Measurements from ENCODE around the gene PDZRN3.

The PDZRN3 gene

DNA sequence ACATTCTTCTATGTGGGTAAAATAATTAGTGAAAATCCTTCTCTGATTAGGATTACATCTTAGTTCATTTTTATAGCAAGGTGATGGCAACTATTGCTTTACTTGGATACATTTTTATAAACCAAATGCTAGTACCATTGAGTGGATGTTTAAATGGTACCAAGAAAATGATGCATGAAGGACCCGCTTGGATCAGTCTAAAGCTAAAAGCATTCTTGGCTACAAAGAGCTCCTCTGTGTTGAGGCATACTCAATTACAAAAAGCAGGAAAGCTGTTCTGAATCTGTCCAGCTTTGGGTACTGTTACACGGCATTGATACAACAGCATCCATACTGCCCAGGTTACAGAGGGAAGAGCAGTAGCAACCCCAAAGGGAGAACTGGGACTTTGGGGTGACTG, 217.2 kb downstream of the PDZRN3 start:
- H3K4me1 ChIP-seq (ENCODE audit: control insufficient read depth, insufficient read depth, low read length): peaks cover 10% of the 10 kb centered on the region
- H3K27me3 ChIP-seq (ENCODE audit: control insufficient read depth, insufficient read depth, low read length): peaks cover 3% of the 10 kb centered on the region
- H3K9ac ChIP-seq (ENCODE audit: low read depth, low read length): no peak overlapping the region
- no peak overlapping the region for H3K4me3 ChIP-seq (ENCODE audit: low read length)
- H3K4me2 ChIP-seq (ENCODE audit: low read length): no peak overlapping the region
- no peaks in the 10 kb centered on the region for H3K9me3 ChIP-seq (replicated peaks; ENCODE audit: low read length)
- H3K36me3 ChIP-seq (ENCODE audit: insufficient read depth, low read length): no peaks in the 10 kb centered on the region

GRCh38 chr3:73405853-73406252, 218.9 kb downstream of the PDZRN3 start:
- Histone ChIP-seq H3K4me1 (ENCODE audit: control insufficient read depth, insufficient read depth, low read length) (peaks cover 10% of the 10 kb centered on the region), H3K27me3 (ENCODE audit: control insufficient read depth, insufficient read depth, low read length) (peaks cover 3% of the 10 kb centered on the region), H3K9me3 (replicated peaks; ENCODE audit: low read length) (no peaks in the 10 kb centered on the region), H3K36me3 (ENCODE audit: insufficient read depth, low read length) (no peaks in the 10 kb centered on the region), H3K9ac (ENCODE audit: low read depth, low read length) (no peak overlapping the region), H3K4me2 (ENCODE audit: low read length) (no peak overlapping the region), H3K4me3 (ENCODE audit: low read length) (no peak overlapping the region)

- Histone ChIP-seq H3K9me3 (replicated peaks; ENCODE audit: low read length) (no peaks in the 10 kb centered on the region), H3K27me3 (ENCODE audit: control insufficient read depth, insufficient read depth, low read length) (peaks cover 3% of the 10 kb centered on the region), H3K36me3 (ENCODE audit: insufficient read depth, low read length) (no peaks in the 10 kb centered on the region), H3K4me1 (ENCODE audit: control insufficient read depth, insufficient read depth, low read length) (peaks cover 10% of the 10 kb centered on the region), H3K4me3 (ENCODE audit: low read length) (no peak overlapping the region), H3K9ac (ENCODE audit: low read depth, low read length) (no peak overlapping the region), H3K4me2 (ENCODE audit: low read length) (no peak overlapping the region)
Observed at GRCh38 chr3:73405000-73405399, 219.7 kb downstream of the PDZRN3 start.

DNA sequence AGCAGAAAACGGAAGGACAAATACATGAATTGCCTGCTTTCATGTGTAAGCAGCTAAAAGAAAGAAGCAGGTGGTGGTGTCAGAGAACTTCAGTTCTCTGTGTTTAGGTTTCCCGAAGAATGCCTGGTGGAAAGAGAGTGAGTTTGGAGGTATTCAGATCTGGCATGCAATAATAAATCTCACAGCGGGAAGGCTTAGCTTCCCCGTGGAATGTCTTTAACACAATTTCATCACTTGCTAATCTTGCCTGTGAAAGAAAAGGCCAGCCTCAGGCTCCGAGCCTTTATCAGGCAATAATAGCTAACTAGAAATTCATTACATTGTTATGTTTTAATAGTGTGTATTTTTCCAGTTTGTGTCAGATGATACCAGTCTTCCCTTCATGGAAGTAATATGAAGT, 220.3 kb downstream of the PDZRN3 start:
- Histone ChIP-seq H3K4me3 (ENCODE audit: low read length) (no peak overlapping the region), H3K9me3 (replicated peaks; ENCODE audit: low read length) (no peaks in the 10 kb centered on the region), H3K36me3 (ENCODE audit: insufficient read depth, low read length) (no peaks in the 10 kb centered on the region), H3K4me2 (ENCODE audit: low read length) (no peak overlapping the region), H3K27me3 (ENCODE audit: control insufficient read depth, insufficient read depth, low read length) (peaks cover 3% of the 10 kb centered on the region), H3K9ac (ENCODE audit: low read depth, low read length) (no peak overlapping the region), H3K4me1 (ENCODE audit: control insufficient read depth, insufficient read depth, low read length) (peaks cover 6% of the 10 kb centered on the region)

DNA sequence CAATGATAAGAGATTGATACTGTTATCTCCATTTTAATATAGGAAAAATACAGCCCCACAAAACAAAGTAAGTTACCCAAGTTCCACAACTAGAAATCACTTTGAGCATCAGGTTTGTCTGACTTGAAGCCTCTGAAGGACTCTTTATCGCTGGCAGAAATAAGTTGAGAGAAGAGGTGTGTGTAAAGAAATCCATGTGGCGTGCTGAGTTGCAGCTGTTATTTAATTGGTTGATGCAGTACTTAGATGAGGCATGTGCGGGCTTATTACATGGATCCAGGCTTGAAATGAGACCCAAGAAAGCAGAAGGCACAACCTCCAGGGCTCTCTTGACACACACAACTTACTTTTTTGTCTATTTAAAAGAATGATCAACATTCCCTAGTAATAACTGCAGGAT, 221.3 kb downstream of the PDZRN3 start:
- Histone ChIP-seq H3K9ac (ENCODE audit: low read depth, low read length) (no peak overlapping the region), H3K4me1 (ENCODE audit: control insufficient read depth, insufficient read depth, low read length) (no peaks in the 10 kb centered on the region), H3K36me3 (ENCODE audit: insufficient read depth, low read length) (no peaks in the 10 kb centered on the region), H3K27me3 (ENCODE audit: control insufficient read depth, insufficient read depth, low read length) (peaks cover 3% of the 10 kb centered on the region), H3K4me2 (ENCODE audit: low read length) (no peak overlapping the region), H3K9me3 (replicated peaks; ENCODE audit: low read length) (no peaks in the 10 kb centered on the region), H3K4me3 (ENCODE audit: low read length) (no peak overlapping the region)

DNA sequence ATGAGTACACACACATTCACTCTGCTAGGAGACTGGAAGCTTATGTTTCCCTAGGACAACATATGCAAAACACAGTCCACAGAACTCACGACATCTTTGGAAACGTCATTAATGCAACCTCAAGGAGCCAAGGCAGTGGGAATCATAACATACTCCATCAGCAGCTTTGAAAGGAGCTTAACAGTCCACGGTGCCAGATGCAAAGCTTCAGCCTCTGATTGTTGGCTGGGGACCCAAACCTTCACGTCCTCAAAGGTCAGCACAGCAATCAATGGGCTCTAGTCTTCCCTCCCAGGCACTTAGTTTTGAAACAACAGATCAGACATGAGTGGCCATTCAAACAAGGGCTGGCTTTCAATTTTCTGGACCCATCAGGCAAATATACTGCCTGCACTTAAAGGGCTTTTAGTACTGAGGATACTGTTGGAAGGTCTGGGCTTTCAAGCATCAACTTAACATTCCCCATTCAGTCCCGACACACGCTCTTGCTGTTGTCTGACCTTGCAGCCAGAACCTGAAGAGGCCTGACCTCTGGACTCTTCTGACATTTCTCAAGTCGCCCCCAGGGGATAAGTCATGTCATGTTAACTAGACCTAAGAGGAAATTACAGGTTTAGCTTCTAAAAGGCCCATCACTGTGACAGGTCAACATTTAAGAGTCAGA, 223.0 kb downstream of the PDZRN3 start:
- H3K36me3 ChIP-seq (ENCODE audit: insufficient read depth, low read length): no peaks in the 10 kb centered on the region
- H3K4me3 ChIP-seq (ENCODE audit: low read length): no peak overlapping the region
- no peak overlapping the region for H3K4me2 ChIP-seq (ENCODE audit: low read length)
- peaks cover 3% of the 10 kb centered on the region for H3K27me3 ChIP-seq (ENCODE audit: control insufficient read depth, insufficient read depth, low read length)
- H3K9me3 ChIP-seq (replicated peaks; ENCODE audit: low read length): no peaks in the 10 kb centered on the region
- H3K4me1 ChIP-seq (ENCODE audit: control insufficient read depth, insufficient read depth, low read length): no peaks in the 10 kb centered on the region
- no peak overlapping the region for H3K9ac ChIP-seq (ENCODE audit: low read depth, low read length)

- Histone ChIP-seq H3K9ac (ENCODE audit: low read depth, low read length) (no peak overlapping the region), H3K4me1 (ENCODE audit: control insufficient read depth, insufficient read depth, low read length) (no peaks in the 10 kb centered on the region), H3K4me2 (ENCODE audit: low read length) (no peak overlapping the region), H3K27me3 (ENCODE audit: control insufficient read depth, insufficient read depth, low read length) (peaks cover 3% of the 10 kb centered on the region), H3K36me3 (ENCODE audit: insufficient read depth, low read length) (no peaks in the 10 kb centered on the region), H3K4me3 (ENCODE audit: low read length) (no peak overlapping the region), H3K9me3 (replicated peaks; ENCODE audit: low read length) (no peaks in the 10 kb centered on the region)
Observed at GRCh38 chr3:73401059-73401458, 223.7 kb downstream of the PDZRN3 start.

DNA sequence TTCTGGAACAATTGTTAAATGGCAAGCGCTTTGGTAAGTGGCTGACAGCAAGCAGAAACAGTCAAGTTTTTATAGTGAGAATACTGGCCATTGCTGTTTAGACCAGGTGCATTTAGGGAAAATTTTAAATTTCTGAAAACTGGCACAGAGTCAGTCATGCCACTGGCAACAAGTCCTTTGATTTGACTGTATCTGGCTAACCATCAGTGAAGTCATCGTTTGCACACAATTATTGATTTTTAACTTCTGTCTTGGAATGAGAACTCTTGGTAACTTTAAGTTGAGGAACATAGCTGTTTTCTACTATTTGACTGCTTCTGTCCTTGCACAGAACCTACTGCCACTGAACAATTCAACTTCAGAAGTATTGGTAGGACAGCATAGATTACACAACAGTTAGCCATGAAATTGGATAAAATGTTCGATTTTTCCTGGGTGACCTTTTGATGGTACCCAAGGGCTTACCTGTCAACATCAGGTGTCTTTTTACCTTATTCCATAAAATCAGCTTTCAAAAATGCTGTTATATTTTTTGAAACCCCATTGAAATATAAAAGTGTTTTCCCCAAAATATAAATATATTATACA, 225.0 kb downstream of the PDZRN3 start:
- Histone ChIP-seq H3K9me3 (replicated peaks; ENCODE audit: low read length) (no peaks in the 10 kb centered on the region), H3K4me3 (ENCODE audit: low read length) (no peak overlapping the region), H3K4me2 (ENCODE audit: low read length) (no peak overlapping the region), H3K4me1 (ENCODE audit: control insufficient read depth, insufficient read depth, low read length) (no peaks in the 10 kb centered on the region), H3K27me3 (ENCODE audit: control insufficient read depth, insufficient read depth, low read length) (no peaks in the 10 kb centered on the region), H3K36me3 (ENCODE audit: insufficient read depth, low read length) (no peaks in the 10 kb centered on the region), H3K9ac (ENCODE audit: low read depth, low read length) (no peak overlapping the region)

- Histone ChIP-seq H3K9me3 (replicated peaks; ENCODE audit: low read length) (no peaks in the 10 kb centered on the region), H3K27me3 (ENCODE audit: control insufficient read depth, insufficient read depth, low read length) (no peaks in the 10 kb centered on the region), H3K36me3 (ENCODE audit: insufficient read depth, low read length) (no peaks in the 10 kb centered on the region), H3K4me1 (ENCODE audit: control insufficient read depth, insufficient read depth, low read length) (no peaks in the 10 kb centered on the region), H3K4me3 (ENCODE audit: low read length) (no peak overlapping the region), H3K4me2 (ENCODE audit: low read length) (no peak overlapping the region), H3K9ac (ENCODE audit: low read depth, low read length) (no peak overlapping the region)
Observed at GRCh38 chr3:73399106-73399505, 225.6 kb downstream of the PDZRN3 start.

GRCh38 chr3:73398084-73398483, 226.7 kb downstream of the PDZRN3 start:
- H3K36me3 ChIP-seq (ENCODE audit: insufficient read depth, low read length): no peaks in the 10 kb centered on the region
- H3K9me3 ChIP-seq (replicated peaks; ENCODE audit: low read length): no peaks in the 10 kb centered on the region
- no peaks in the 10 kb centered on the region for H3K27me3 ChIP-seq (ENCODE audit: control insufficient read depth, insufficient read depth, low read length)
- no peaks in the 10 kb centered on the region for H3K4me1 ChIP-seq (ENCODE audit: control insufficient read depth, insufficient read depth, low read length)
- no peak overlapping the region for H3K9ac ChIP-seq (ENCODE audit: low read depth, low read length)
- no peak overlapping the region for H3K4me3 ChIP-seq (ENCODE audit: low read length)
- no peak overlapping the region for H3K4me2 ChIP-seq (ENCODE audit: low read length)

DNA sequence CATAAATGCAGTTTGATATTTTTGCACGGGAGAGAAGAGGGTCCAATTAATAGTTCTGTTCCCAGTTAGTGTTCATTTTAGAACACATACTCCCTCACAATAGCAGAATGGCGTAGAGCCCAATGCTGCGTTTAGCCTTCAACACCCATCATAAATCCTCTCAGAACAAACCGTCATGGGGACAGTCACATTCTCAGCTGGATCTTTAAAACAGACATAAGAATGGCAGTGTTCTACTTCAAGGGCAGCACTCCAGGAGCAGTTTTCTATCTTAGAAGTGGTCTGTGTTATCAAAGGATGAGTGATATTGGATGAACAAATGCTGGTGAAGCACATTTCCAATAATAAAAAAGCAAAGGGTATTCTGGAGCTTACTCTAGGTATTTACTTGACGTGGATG, 230.5 kb downstream of the PDZRN3 start:
- Histone ChIP-seq H3K4me1 (ENCODE audit: control insufficient read depth, insufficient read depth, low read length) (no peaks in the 10 kb centered on the region), H3K9me3 (replicated peaks; ENCODE audit: low read length) (no peaks in the 10 kb centered on the region), H3K9ac (ENCODE audit: low read depth, low read length) (no peak overlapping the region), H3K4me2 (ENCODE audit: low read length) (no peak overlapping the region), H3K27me3 (ENCODE audit: control insufficient read depth, insufficient read depth, low read length) (no peaks in the 10 kb centered on the region), H3K4me3 (ENCODE audit: low read length) (no peak overlapping the region), H3K36me3 (ENCODE audit: insufficient read depth, low read length) (peaks cover 3% of the 10 kb centered on the region)

- Histone ChIP-seq H3K36me3 (ENCODE audit: insufficient read depth, low read length) (peaks cover 3% of the 10 kb centered on the region), H3K27me3 (ENCODE audit: control insufficient read depth, insufficient read depth, low read length) (no peaks in the 10 kb centered on the region), H3K4me3 (ENCODE audit: low read length) (no peak overlapping the region), H3K4me2 (ENCODE audit: low read length) (no peak overlapping the region), H3K4me1 (ENCODE audit: control insufficient read depth, insufficient read depth, low read length) (no peaks in the 10 kb centered on the region), H3K9me3 (replicated peaks; ENCODE audit: low read length) (no peaks in the 10 kb centered on the region), H3K9ac (ENCODE audit: low read depth, low read length) (no peak overlapping the region)
Observed at GRCh38 chr3:73393005-73393404, 231.7 kb downstream of the PDZRN3 start.
